Ishikawa (cell line): Measurements from ENCODE around the gene IPO13.
A peak's percentile ranks its signal among the peaks of the same experiment; 100 is the strongest.

Experiments used
- CEBPB ChIP-seq: IDR thresholded peaks from 2 replicates; pipeline ENCODE4 v1.6.1; 2012
- CREB1 ChIP-seq: IDR thresholded peaks from 2 replicates; pipeline ENCODE4 v1.6.1; 2012; ENCODE audit warnings: low read depth
- EGR1 ChIP-seq: IDR thresholded peaks from 2 replicates; pipeline ENCODE4 v1.6.1; 2012
- EP300 ChIP-seq: IDR thresholded peaks from 2 replicates; pipeline ENCODE4 v1.6.1; 2012; ENCODE audit warnings: borderline replicate concordance
- FOXM1 ChIP-seq: IDR thresholded peaks from 2 replicates; pipeline ENCODE4 v1.6.1; 2012; ENCODE audit warnings: low read depth, borderline replicate concordance
- MAX ChIP-seq: IDR thresholded peaks from 2 replicates; pipeline ENCODE4 v1.6.1; 2012
- NFIC ChIP-seq: IDR thresholded peaks from 2 replicates; pipeline ENCODE4 v1.6.1; 2012
- RAD21 ChIP-seq: IDR thresholded peaks from 2 replicates; pipeline ENCODE4 v1.6.1; 2012; ENCODE audit warnings: low read depth
- REST ChIP-seq: IDR thresholded peaks from 2 replicates; pipeline ENCODE4 v1.6.1; 2012; ENCODE audit warnings: low read depth, mild to moderate bottlenecking
- TAF1 ChIP-seq: IDR thresholded peaks from 2 replicates; pipeline ENCODE4 v1.6.1; 2012; ENCODE audit warnings: low read depth, mild to moderate bottlenecking
- TCF12 ChIP-seq: IDR thresholded peaks from 2 replicates; pipeline ENCODE4 v1.6.1; 2012; ENCODE audit warnings: low read depth
- TEAD4 ChIP-seq: IDR thresholded peaks from 2 replicates; pipeline ENCODE4 v1.6.1; 2012
- USF1 ChIP-seq: IDR thresholded peaks from 2 replicates; pipeline ENCODE4 v1.6.1; 2012
- YY1 ChIP-seq: IDR thresholded peaks from 2 replicates; pipeline ENCODE4 v1.6.1; 2012; ENCODE audit warnings: low read depth
- ZBTB7A ChIP-seq: IDR thresholded peaks from 2 replicates; pipeline ENCODE4 v1.6.1; 2012; ENCODE audit warnings: low read depth

IPO13 gene

GRCh38 chr1:43902058-43902831 lies 44.5 kb upstream of the IPO13 start:
- TF ChIP-seq ZBTB7A (no peak), YY1 (no peak), EGR1 (no peak), FOXM1 (no peak)

GRCh38 chr1:43904660-43905551 lies 41.8 kb upstream of the IPO13 start:
- TF ChIP-seq ZBTB7A = no peak
- no peak for TF ChIP-seq YY1
- no peak for TF ChIP-seq MAX
- TF ChIP-seq NFIC = no peak
- no peak for TF ChIP-seq CREB1
- no peak for TF ChIP-seq FOXM1
- TF ChIP-seq TAF1 = no peak
- no peak for TF ChIP-seq CEBPB
- TF ChIP-seq USF1 = no peak
- TF ChIP-seq TEAD4 = no peak
- no peak for TF ChIP-seq EGR1
- no peak for TF ChIP-seq REST
- TF ChIP-seq RAD21 = no peak
- TF ChIP-seq TCF12 = no peak
- TF ChIP-seq EP300 = no peak

GRCh38 chr1:43908226-43908625 lies 38.5 kb upstream of the IPO13 start:
- TF ChIP-seq EP300 (no peak), NFIC (no peak), TEAD4 (no peak), MAX (no peak), ZBTB7A (no peak), RAD21 (no peak), TAF1 (no peak), CREB1 (no peak), TCF12 (no peak), CEBPB (no peak), FOXM1 (no peak), REST (no peak), YY1 (no peak), USF1 (no peak), EGR1 (no peak)

- TF ChIP-seq ZBTB7A (no peak), CEBPB (no peak), TEAD4 (no peak), CREB1 (no peak), TCF12 (no peak), RAD21 (peak; percentile 12; the same call in 1 of the 2 replicates), REST (no peak), EGR1 (no peak), MAX (no peak)
These were observed 37.9 kb upstream of the IPO13 start for GRCh38 chr1:43908858-43909257.
